DND-41 (cell line): ENCODE results near the gene SRRM3.

ENCODE experiments used
- CTCF ChIP-seq: IDR thresholded peaks from 2 replicates; pipeline ENCODE4 v1.5.1; 2012; ENCODE audit warnings: borderline replicate concordance, low read length, moderate library complexity, mild to moderate bottlenecking; ENCODE audit not compliant: poor library complexity, severe bottlenecking; ENCODE audit errors: extremely low read depth
- EZH2 ChIP-seq: IDR thresholded peaks from 3 replicates; pipeline ENCODE4 v1.6.1; 2012; ENCODE audit warnings: borderline replicate concordance, low read depth, mild to moderate bottlenecking, moderate library complexity, low read length, inconsistent platforms; ENCODE audit not compliant: severe bottlenecking

- TF ChIP-seq CTCF, result no peak
- no peak for TF ChIP-seq EZH2
These were observed 98.6 kb downstream of the SRRM3 start for GRCh38 chr7:76300166-76300731.
